Measurements from ENCODE around the gene TNS1. TPM values are rescaled to one million over a fixed set of nuclear protein-coding genes. Genes with fewer than 3 reads are reported as not detected.

The TNS1 gene
- total RNA-seq, 1 experiment from 2014 or later = 0.49 TPM

DNA sequence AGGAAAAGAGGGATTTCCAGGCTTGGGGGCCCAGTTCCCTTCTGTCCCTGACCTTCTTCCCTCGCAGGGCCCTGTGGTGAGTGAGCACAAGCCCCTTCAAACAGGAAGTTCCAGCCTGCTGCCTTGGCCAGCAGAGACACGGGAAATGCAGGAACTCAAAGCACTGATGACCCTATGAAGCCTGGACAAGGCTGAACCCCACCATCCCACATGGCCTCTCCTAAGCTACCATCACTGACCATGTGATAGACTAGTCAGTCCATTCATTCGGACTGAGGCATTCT lies 196.4 kb downstream of the TNS1 start:
- no peak overlapping the region for H3K27ac ChIP-seq (ENCODE audit: low read length)
- ChIA-PET CTCF (no interaction called here), POLR2A (no interaction called here)
- DNase-seq (ENCODE audit: low read depth, low spot score) = no peak
- H3K9me3 ChIP-seq (ENCODE audit: control insufficient read depth, insufficient read depth, low read depth, low read length) = no peaks in the 10 kb centered on the region
- H3K4me1 ChIP-seq (ENCODE audit: control insufficient read depth, insufficient read depth, low read length) = no peaks in the 10 kb centered on the region
- no peak overlapping the region for H3K4me3 ChIP-seq (ENCODE audit: low read depth in 2 of 2, low read length in 2 of 2)
- TF ChIP-seq TCF7L2 (IDR thresholded peaks at IDR 0.05; ENCODE audit: low read depth, low read length) (no peak), REST (IDR thresholded peaks at IDR 0.05; ENCODE audit: insufficient read depth in 1 of 2, low read depth in 2 of 2, low read length in 1 of 2) (no peak), SIN3A (IDR thresholded peaks at IDR 0.05; ENCODE audit: borderline replicate concordance, insufficient read depth, low read depth, low read length) (no peak), POLR2AphosphoS5 (IDR thresholded peaks at IDR 0.05; ENCODE audit: low read depth, low read length) (no peak)
- TF ChIP-seq, protein P1, sequence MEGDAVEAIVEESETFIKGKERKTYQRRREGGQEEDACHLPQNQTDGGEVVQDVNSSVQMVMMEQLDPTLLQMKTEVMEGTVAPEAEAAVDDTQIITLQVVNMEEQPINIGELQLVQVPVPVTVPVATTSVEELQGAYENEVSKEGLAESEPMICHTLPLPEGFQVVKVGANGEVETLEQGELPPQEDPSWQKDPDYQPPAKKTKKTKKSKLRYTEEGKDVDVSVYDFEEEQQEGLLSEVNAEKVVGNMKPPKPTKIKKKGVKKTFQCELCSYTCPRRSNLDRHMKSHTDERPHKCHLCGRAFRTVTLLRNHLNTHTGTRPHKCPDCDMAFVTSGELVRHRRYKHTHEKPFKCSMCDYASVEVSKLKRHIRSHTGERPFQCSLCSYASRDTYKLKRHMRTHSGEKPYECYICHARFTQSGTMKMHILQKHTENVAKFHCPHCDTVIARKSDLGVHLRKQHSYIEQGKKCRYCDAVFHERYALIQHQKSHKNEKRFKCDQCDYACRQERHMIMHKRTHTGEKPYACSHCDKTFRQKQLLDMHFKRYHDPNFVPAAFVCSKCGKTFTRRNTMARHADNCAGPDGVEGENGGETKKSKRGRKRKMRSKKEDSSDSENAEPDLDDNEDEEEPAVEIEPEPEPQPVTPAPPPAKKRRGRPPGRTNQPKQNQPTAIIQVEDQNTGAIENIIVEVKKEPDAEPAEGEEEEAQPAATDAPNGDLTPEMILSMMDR (IDR thresholded peaks at IDR 0.05) = no peak
- no peaks in the 10 kb centered on the region; the same call in 1 of the 2 replicates for H3K27me3 ChIP-seq (ENCODE audit: control insufficient read depth, insufficient read depth, low read length)
- ATAC-seq = no peak
- BruUV-seq (replicated peaks) = no TSS peak
- intact Hi-C loops (cut with micrococcal nuclease; ENCODE audit: unreplicated experiment) = no loop called here
- in situ Hi-C loops (cut with HindIII; ENCODE audit: low pct_unique_long_range_greater_than_20kb, low sequenced_read_pairs) = no loop called here
- H3K36me3 ChIP-seq (ENCODE audit: control insufficient read depth, insufficient read depth, low read length) = no peaks in the 10 kb centered on the region

DNA sequence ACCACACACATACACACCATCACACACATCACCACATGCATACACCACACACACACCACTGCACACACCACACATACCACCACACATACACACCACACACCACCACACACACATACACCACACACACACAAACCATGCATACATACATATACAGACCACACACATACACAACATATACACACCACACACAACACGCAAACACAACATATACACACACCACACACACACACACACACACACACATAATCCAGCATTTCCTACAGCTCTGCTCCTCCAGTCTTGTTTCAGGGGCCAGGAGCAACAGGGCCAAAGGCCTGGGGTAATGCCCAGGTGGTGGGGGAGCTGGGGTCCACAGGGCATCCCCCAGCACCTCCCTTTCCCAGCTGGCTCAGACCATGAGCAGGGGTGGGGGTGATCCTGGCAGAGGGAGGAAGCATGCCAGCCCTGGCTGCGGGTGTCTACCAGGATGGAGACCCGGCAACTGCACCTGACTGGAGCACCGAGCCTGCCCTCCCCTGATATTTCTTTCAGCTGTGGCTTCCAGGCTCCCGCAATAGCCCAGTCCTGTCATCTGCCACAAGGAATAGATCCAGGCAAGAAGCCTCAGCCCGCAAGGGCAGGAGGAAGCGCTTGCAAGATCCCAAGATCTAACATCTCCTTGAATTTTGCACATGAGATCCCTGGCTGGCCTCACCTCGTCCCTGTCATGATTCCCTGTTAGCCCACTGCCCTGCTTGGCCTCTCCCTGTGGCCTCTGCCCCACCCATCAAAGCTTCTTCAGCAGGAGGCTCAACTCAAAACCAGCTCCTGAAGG lies 196.9 kb downstream of the TNS1 start:
- intact Hi-C loops (cut with micrococcal nuclease; ENCODE audit: unreplicated experiment) = no loop called here
- ATAC-seq = no peak
- in situ Hi-C loops (cut with HindIII; ENCODE audit: low pct_unique_long_range_greater_than_20kb, low sequenced_read_pairs) = no loop called here
- Histone ChIP-seq H3K4me3 (ENCODE audit: low read depth in 2 of 2, low read length in 2 of 2) (no peak overlapping the region), H3K9me3 (ENCODE audit: control insufficient read depth, insufficient read depth, low read depth, low read length) (no peaks in the 10 kb centered on the region), H3K4me1 (ENCODE audit: control insufficient read depth, insufficient read depth, low read length) (no peaks in the 10 kb centered on the region), H3K27me3 (ENCODE audit: control insufficient read depth, insufficient read depth, low read length) (no peaks in the 10 kb centered on the region; the same call in 1 of the 2 replicates), H3K27ac (ENCODE audit: low read length) (no peak overlapping the region), H3K36me3 (ENCODE audit: control insufficient read depth, insufficient read depth, low read length) (no peaks in the 10 kb centered on the region)
- CTCF ChIA-PET = no interaction called here
- no peak for DNase-seq (ENCODE audit: low read depth, low spot score)
- no peak for TF ChIP-seq POLR2AphosphoS5 (IDR thresholded peaks at IDR 0.05; ENCODE audit: low read depth, low read length)
- TF ChIP-seq REST (IDR thresholded peaks at IDR 0.05; ENCODE audit: insufficient read depth in 1 of 2, low read depth in 2 of 2, low read length in 1 of 2) = no peak
- TF ChIP-seq SIN3A (IDR thresholded peaks at IDR 0.05; ENCODE audit: borderline replicate concordance, insufficient read depth, low read depth, low read length) = no peak
- TF ChIP-seq TCF7L2 (IDR thresholded peaks at IDR 0.05; ENCODE audit: low read depth, low read length) = no peak
- BruUV-seq (replicated peaks) = no TSS peak
- POLR2A ChIA-PET = no interaction called here

Measured in Panc1 (cell line).